Measurements from ENCODE around the gene ZHX3.

Gene ZHX3

DNA sequence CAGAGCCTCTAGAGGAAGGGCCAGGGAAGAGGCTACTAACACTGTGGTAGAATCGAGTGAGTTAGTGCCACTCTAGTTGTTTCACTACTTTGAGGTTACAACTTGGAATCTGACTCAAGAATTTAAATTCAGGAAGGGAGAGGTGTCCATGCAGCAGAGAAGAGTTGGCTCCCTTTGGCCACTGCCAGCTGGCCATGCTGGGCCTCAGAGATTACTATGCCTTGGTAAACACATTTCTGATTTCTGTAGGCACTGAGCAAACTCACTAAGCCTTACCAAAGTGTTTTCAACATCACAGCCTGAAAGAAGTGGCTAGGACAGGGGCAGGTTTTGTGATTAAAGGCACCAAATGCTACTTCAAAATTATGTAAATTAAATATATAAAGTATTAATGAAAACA lies 61.9 kb downstream of the ZHX3 start:
- H4K8ac ChIP-seq (ENCODE audit: low read depth, low read length): no peak overlapping the region
- H2BK5ac ChIP-seq (ENCODE audit: low read length): no peak overlapping the region
- H4K5ac ChIP-seq (ENCODE audit: low read length): no peak overlapping the region
- no CpG with 5 or more reads among the region's 1 CpG for WGBS (ENCODE audit: extremely low coverage, insufficient coverage, low lambda C conversion rate)
- H3K4me1 ChIP-seq (ENCODE audit: control insufficient read depth, low read depth, low read length): peaks cover 2% of the 10 kb centered on the region
- H2BK15ac ChIP-seq (replicated peaks; ENCODE audit: low read depth): no peak overlapping the region
- no peak overlapping the region for H2AK5ac ChIP-seq (ENCODE audit: low read length)
- H3K79me1 ChIP-seq (ENCODE audit: low read length): no peaks in the 10 kb centered on the region
- H3K4me3 ChIP-seq (ENCODE audit: low read length): no peak overlapping the region
- no peak overlapping the region for H3K56ac ChIP-seq (ENCODE audit: low read length)
- no peak overlapping the region for H3K4ac ChIP-seq (ENCODE audit: low read depth, low read length)
- no peak overlapping the region for H2BK120ac ChIP-seq (ENCODE audit: low read depth, low read length)
- no peak overlapping the region for H3K18ac ChIP-seq (ENCODE audit: low read length)
- H3K9ac ChIP-seq (ENCODE audit: low read length): no peak overlapping the region
- H3K79me2 ChIP-seq (ENCODE audit: control insufficient read depth, insufficient read depth, low read length): no peaks in the 10 kb centered on the region
- H3K27ac ChIP-seq (ENCODE audit: low read depth, low read length): no peak overlapping the region
- H3K36me3 ChIP-seq (ENCODE audit: control insufficient read depth, insufficient read depth, low read length): no peaks in the 10 kb centered on the region
- no peaks in the 10 kb centered on the region for H3K27me3 ChIP-seq (ENCODE audit: insufficient read depth, low read length, poor library complexity)
- H3K4me2 ChIP-seq (ENCODE audit: low read length): no peak overlapping the region
- H3K23ac ChIP-seq (ENCODE audit: low read length): no peak overlapping the region
- DNase-seq: no peak

- H2BK5ac ChIP-seq (ENCODE audit: low read length): no peak overlapping the region
- DNase-seq: peak; percentile 90
- H3K79me1 ChIP-seq (ENCODE audit: low read length): no peaks in the 10 kb centered on the region
- H3K18ac ChIP-seq (ENCODE audit: low read length): no peak overlapping the region
- H3K4me1 ChIP-seq (ENCODE audit: control insufficient read depth, low read depth, low read length): no peaks in the 10 kb centered on the region
- whole genome bisulfite sequencing (ENCODE audit: extremely low coverage, insufficient coverage, low lambda C conversion rate): no CpG with 5 or more reads among the region's 9 CpGs
- no peak overlapping the region for H2BK120ac ChIP-seq (ENCODE audit: low read depth, low read length)
- H3K23ac ChIP-seq (ENCODE audit: low read length): no peak overlapping the region
- H2AK5ac ChIP-seq (ENCODE audit: low read length): no peak overlapping the region
- no peak overlapping the region for H2BK15ac ChIP-seq (replicated peaks; ENCODE audit: low read depth)
- H3K4me3 ChIP-seq (ENCODE audit: low read length): no peak overlapping the region
- H3K79me2 ChIP-seq (ENCODE audit: control insufficient read depth, insufficient read depth, low read length): no peaks in the 10 kb centered on the region
- peak overlapping the region; percentile 20 for H3K4me2 ChIP-seq (ENCODE audit: low read length)
- no peak overlapping the region for H3K56ac ChIP-seq (ENCODE audit: low read length)
- no peaks in the 10 kb centered on the region for H3K36me3 ChIP-seq (ENCODE audit: control insufficient read depth, insufficient read depth, low read length)
- no peaks in the 10 kb centered on the region for H3K27me3 ChIP-seq (ENCODE audit: insufficient read depth, low read length, poor library complexity)
- H3K4ac ChIP-seq (ENCODE audit: low read depth, low read length): no peak overlapping the region
- no peak overlapping the region for H3K9ac ChIP-seq (ENCODE audit: low read length)
- H4K8ac ChIP-seq (ENCODE audit: low read depth, low read length): no peak overlapping the region
- no peak overlapping the region for H3K27ac ChIP-seq (ENCODE audit: low read depth, low read length)
- H4K5ac ChIP-seq (ENCODE audit: low read length): no peak overlapping the region
These were observed 67.9 kb downstream of the ZHX3 start for GRCh38 chr20:41249411-41250281.

- H2AK5ac ChIP-seq (ENCODE audit: low read length): no peak overlapping the region
- H3K18ac ChIP-seq (ENCODE audit: low read length): no peak overlapping the region
- H3K4ac ChIP-seq (ENCODE audit: low read depth, low read length): no peak overlapping the region
- no peak overlapping the region for H3K4me2 ChIP-seq (ENCODE audit: low read length)
- no peak overlapping the region for H3K56ac ChIP-seq (ENCODE audit: low read length)
- H3K36me3 ChIP-seq (ENCODE audit: control insufficient read depth, insufficient read depth, low read length): no peaks in the 10 kb centered on the region
- H3K4me3 ChIP-seq (ENCODE audit: low read length): no peak overlapping the region
- no peaks in the 10 kb centered on the region for H3K27me3 ChIP-seq (ENCODE audit: insufficient read depth, low read length, poor library complexity)
- no peak overlapping the region for H3K9ac ChIP-seq (ENCODE audit: low read length)
- no peak overlapping the region for H2BK120ac ChIP-seq (ENCODE audit: low read depth, low read length)
- H4K5ac ChIP-seq (ENCODE audit: low read length): no peak overlapping the region
- no CpG with 5 or more reads among the region's 4 CpGs for WGBS (ENCODE audit: extremely low coverage, insufficient coverage, low lambda C conversion rate)
- H3K23ac ChIP-seq (ENCODE audit: low read length): no peak overlapping the region
- H3K27ac ChIP-seq (ENCODE audit: low read depth, low read length): no peak overlapping the region
- no peak overlapping the region for H2BK15ac ChIP-seq (replicated peaks; ENCODE audit: low read depth)
- H2BK5ac ChIP-seq (ENCODE audit: low read length): no peak overlapping the region
- no peak overlapping the region for H4K8ac ChIP-seq (ENCODE audit: low read depth, low read length)
- H3K79me2 ChIP-seq (ENCODE audit: control insufficient read depth, insufficient read depth, low read length): no peaks in the 10 kb centered on the region
- no peak for DNase-seq
- H3K4me1 ChIP-seq (ENCODE audit: control insufficient read depth, low read depth, low read length): no peaks in the 10 kb centered on the region
- no peaks in the 10 kb centered on the region for H3K79me1 ChIP-seq (ENCODE audit: low read length)
These were observed 69.0 kb downstream of the ZHX3 start for GRCh38 chr20:41248368-41249024.

- Histone ChIP-seq H3K4me3 (ENCODE audit: low read length) (no peak overlapping the region), H3K79me2 (ENCODE audit: control insufficient read depth, insufficient read depth, low read length) (no peaks in the 10 kb centered on the region), H3K18ac (ENCODE audit: low read length) (no peak overlapping the region), H2BK5ac (ENCODE audit: low read length) (no peak overlapping the region), H2AK5ac (ENCODE audit: low read length) (no peak overlapping the region), H2BK15ac (replicated peaks; ENCODE audit: low read depth) (no peak overlapping the region), H3K36me3 (ENCODE audit: control insufficient read depth, insufficient read depth, low read length) (no peaks in the 10 kb centered on the region), H3K4me2 (ENCODE audit: low read length) (no peak overlapping the region), H3K9ac (ENCODE audit: low read length) (no peak overlapping the region), H3K4me1 (ENCODE audit: control insufficient read depth, low read depth, low read length) (no peaks in the 10 kb centered on the region), H3K23ac (ENCODE audit: low read length) (no peak overlapping the region), H3K27me3 (ENCODE audit: insufficient read depth, low read length, poor library complexity) (no peaks in the 10 kb centered on the region), H4K8ac (ENCODE audit: low read depth, low read length) (no peak overlapping the region), H3K79me1 (ENCODE audit: low read length) (no peaks in the 10 kb centered on the region), H2BK120ac (ENCODE audit: low read depth, low read length) (no peak overlapping the region), H3K56ac (ENCODE audit: low read length) (no peak overlapping the region), H4K5ac (ENCODE audit: low read length) (no peak overlapping the region), H3K27ac (ENCODE audit: low read depth, low read length) (no peak overlapping the region), H3K4ac (ENCODE audit: low read depth, low read length) (no peak overlapping the region)
- no peak for DNase-seq
- WGBS (ENCODE audit: extremely low coverage, insufficient coverage, low lambda C conversion rate): no CpG with 5 or more reads among the region's 7 CpGs
These were observed 69.8 kb downstream of the ZHX3 start for GRCh38 chr20:41247523-41248367.

DNA sequence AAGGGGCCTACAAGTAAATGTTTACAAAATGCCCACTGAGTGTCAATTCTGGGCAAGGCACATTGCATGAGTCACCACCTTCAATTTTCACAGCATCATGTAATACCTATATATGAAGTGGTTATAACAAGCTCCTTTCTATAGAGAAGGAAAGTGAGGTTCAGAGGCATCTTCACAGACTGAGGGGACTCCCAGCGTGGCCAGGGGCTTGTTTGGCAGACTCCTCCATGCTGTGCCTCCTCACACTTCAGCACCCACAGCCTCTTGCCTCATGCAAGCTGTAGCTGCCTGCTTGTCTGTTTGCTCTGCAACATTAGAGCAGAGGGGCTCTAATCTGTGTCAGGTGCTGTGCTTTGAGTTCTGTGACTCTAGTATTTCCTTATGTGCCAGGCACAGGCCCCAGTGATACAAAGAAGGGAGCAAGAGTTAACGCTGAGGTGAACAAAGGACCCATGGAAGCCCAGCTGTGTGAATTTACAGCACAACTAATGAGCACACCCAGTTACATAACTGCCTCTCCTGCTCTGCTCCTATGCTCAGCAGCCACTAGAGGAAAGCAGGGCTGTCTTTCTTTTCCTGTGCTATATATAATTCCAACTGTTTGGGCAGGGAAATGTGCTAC lies 72.3 kb downstream of the ZHX3 start:
- Histone ChIP-seq H3K4me1 (ENCODE audit: control insufficient read depth, low read depth, low read length) (no peaks in the 10 kb centered on the region), H3K36me3 (ENCODE audit: control insufficient read depth, insufficient read depth, low read length) (no peaks in the 10 kb centered on the region), H2BK15ac (replicated peaks; ENCODE audit: low read depth) (no peak overlapping the region), H2BK5ac (ENCODE audit: low read length) (no peak overlapping the region), H3K79me1 (ENCODE audit: low read length) (no peaks in the 10 kb centered on the region), H3K23ac (ENCODE audit: low read length) (no peak overlapping the region), H3K27ac (ENCODE audit: low read depth, low read length) (no peak overlapping the region), H2AK5ac (ENCODE audit: low read length) (no peak overlapping the region), H3K4ac (ENCODE audit: low read depth, low read length) (no peak overlapping the region), H3K9ac (ENCODE audit: low read length) (no peak overlapping the region), H4K5ac (ENCODE audit: low read length) (no peak overlapping the region), H3K56ac (ENCODE audit: low read length) (no peak overlapping the region), H3K4me2 (ENCODE audit: low read length) (no peak overlapping the region), H4K8ac (ENCODE audit: low read depth, low read length) (no peak overlapping the region), H2BK120ac (ENCODE audit: low read depth, low read length) (no peak overlapping the region), H3K18ac (ENCODE audit: low read length) (no peak overlapping the region), H3K79me2 (ENCODE audit: control insufficient read depth, insufficient read depth, low read length) (no peaks in the 10 kb centered on the region), H3K4me3 (ENCODE audit: low read length) (no peak overlapping the region), H3K27me3 (ENCODE audit: insufficient read depth, low read length, poor library complexity) (no peaks in the 10 kb centered on the region)
- no CpG with 5 or more reads among the region's 2 CpGs for WGBS (ENCODE audit: extremely low coverage, insufficient coverage, low lambda C conversion rate)
- DNase-seq: no peak
